CD4-positive, alpha-beta T cell treated with Interleukin-10 for 1 hour (primary cell): ENCODE data around the gene LINC00237.

Source experiments
- DNase-seq: peaks from one replicate; pipeline ENCODE4 v3.0.0-alpha.2; 2020

LINC00237 gene

GRCh38 chr20:21125072-21125848 lies 19.1 kb upstream of the LINC00237 start:
- no peak for DNase-seq

GRCh38 chr20:21124190-21124589 lies 18.0 kb upstream of the LINC00237 start:
- no peak for DNase-seq

- no peak for DNase-seq
Observed at GRCh38 chr20:21118782-21119181, 12.6 kb upstream of the LINC00237 start.

GRCh38 chr20:21118138-21118537 lies 12.0 kb upstream of the LINC00237 start:
- DNase-seq, result no peak

GRCh38 chr20:21117521-21117920 lies 11.4 kb upstream of the LINC00237 start:
- no peak for DNase-seq

GRCh38 chr20:21114584-21114983 lies 8.4 kb upstream of the LINC00237 start:
- DNase-seq, result no peak

- DNase-seq, result no peak
Observed at GRCh38 chr20:21113697-21114096, 7.5 kb upstream of the LINC00237 start.

- DNase-seq, result no peak
Observed at GRCh38 chr20:21111416-21111815, 5.3 kb upstream of the LINC00237 start.

- DNase-seq, result no peak
Observed at GRCh38 chr20:21110811-21111210, 4.7 kb upstream of the LINC00237 start.

- no peak for DNase-seq
Observed at GRCh38 chr20:21109144-21109543, 3.0 kb upstream of the LINC00237 start.

- DNase-seq, result no peak
Observed at GRCh38 chr20:21105429-21106170, 558 bp downstream of the LINC00237 start.

GRCh38 chr20:21104921-21105320 lies 1.2 kb downstream of the LINC00237 start:
- DNase-seq, result no peak

- DNase-seq, result no peak
Observed at GRCh38 chr20:21104466-21104761, 1.7 kb downstream of the LINC00237 start.

GRCh38 chr20:21103582-21104465 lies 2.3 kb downstream of the LINC00237 start:
- DNase-seq, result no peak

- DNase-seq, result peak; percentile 59
Observed at GRCh38 chr20:21102603-21103311, 3.4 kb downstream of the LINC00237 start.

- DNase-seq, result peak; percentile 27
Observed at GRCh38 chr20:21101932-21102575, 4.1 kb downstream of the LINC00237 start.

GRCh38 chr20:21101453-21101931 lies 4.7 kb downstream of the LINC00237 start:
- peak; percentile 17 for DNase-seq

GRCh38 chr20:21100578-21101452 lies 5.3 kb downstream of the LINC00237 start:
- DNase-seq, result peak; percentile 18

- peak; percentile 58 for DNase-seq
Observed at GRCh38 chr20:21099751-21100577, 6.2 kb downstream of the LINC00237 start.
